GM12864 (cell line): ENCODE results near the gene POLR3K.

Experiments used
- DNase-seq: peaks from one replicate; pipeline ENCODE4 v3.0.0-alpha.2; 2011; ENCODE audit warnings: low read depth
- H3K4me3 ChIP-seq: 2 replicates; pipeline ENCODE4 v1.5.1; 2011; ENCODE audit warnings: mild to moderate bottlenecking, low read depth, low read length, control low read depth
- TF ChIP-seq, protein P1 (sequence below): IDR thresholded peaks from 2 replicates; pipeline ENCODE4 v1.5.1; 2011; ENCODE audit warnings: low read depth, mild to moderate bottlenecking, moderate library complexity, low read length, control low read depth, inconsistent platforms; ENCODE audit errors: missing control alignments

Gene POLR3K

DNA sequence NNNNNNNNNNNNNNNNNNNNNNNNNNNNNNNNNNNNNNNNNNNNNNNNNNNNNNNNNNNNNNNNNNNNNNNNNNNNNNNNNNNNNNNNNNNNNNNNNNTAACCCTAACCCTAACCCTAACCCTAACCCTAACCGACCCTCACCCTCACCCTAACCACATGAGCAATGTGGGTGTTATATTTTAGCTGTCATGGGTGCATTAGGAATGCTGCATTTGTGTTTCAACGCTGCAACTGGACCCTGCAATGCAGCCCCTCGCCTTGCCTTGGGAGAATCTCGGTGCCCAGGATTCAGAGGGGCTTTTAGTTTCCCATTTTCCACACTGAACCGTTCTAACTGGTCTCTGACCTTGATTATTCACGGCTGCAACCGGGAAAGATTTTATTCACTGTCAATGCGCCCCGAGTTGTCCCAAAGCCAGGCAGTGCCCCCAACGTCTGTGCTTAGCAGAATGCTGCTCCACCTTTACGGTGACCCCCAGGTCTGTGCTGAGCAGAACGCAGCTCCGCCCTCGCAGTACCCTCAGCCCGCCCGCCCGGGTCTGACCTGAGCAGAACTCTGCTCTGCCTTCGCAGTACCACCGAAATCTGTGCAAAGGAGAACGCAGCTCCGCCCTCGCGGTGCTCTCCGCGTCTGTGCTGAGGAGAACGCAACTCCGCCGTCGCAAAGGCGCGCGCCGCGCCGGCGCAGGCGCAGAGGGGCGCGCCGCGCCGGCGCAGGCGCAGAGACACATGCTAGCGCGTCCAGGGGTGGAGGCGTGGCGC, 43.3 kb downstream of the POLR3K start:
- H3K4me3 ChIP-seq: no peak overlapping the region
- DNase-seq: no peak
- TF ChIP-seq, protein P1, sequence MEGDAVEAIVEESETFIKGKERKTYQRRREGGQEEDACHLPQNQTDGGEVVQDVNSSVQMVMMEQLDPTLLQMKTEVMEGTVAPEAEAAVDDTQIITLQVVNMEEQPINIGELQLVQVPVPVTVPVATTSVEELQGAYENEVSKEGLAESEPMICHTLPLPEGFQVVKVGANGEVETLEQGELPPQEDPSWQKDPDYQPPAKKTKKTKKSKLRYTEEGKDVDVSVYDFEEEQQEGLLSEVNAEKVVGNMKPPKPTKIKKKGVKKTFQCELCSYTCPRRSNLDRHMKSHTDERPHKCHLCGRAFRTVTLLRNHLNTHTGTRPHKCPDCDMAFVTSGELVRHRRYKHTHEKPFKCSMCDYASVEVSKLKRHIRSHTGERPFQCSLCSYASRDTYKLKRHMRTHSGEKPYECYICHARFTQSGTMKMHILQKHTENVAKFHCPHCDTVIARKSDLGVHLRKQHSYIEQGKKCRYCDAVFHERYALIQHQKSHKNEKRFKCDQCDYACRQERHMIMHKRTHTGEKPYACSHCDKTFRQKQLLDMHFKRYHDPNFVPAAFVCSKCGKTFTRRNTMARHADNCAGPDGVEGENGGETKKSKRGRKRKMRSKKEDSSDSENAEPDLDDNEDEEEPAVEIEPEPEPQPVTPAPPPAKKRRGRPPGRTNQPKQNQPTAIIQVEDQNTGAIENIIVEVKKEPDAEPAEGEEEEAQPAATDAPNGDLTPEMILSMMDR: no peak
